OCI-LY3 (cell line): Measurements from ENCODE around the gene TRIM44.

Experiments
- CTCF ChIP-seq: fragments of 200-600, 300-600 bp; sonication (generic); IDR thresholded peaks from 2 replicates; pipeline ENCODE4 v1.5.1; 2014; ENCODE audit warnings: antibody characterized with exemption, low read length, low read depth
- EZH2phosphoT487 ChIP-seq: fragments of 200-600 bp; shearing (Covaris generic); IDR thresholded peaks from 2 replicates; pipeline ENCODE4 v1.6.1; 2018; ENCODE audit warnings: antibody characterized with exemption, mixed run types, low read depth

GRCh38 chr11:35663408-35663702 lies 780 bp downstream of the TRIM44 start:
- TF ChIP-seq CTCF (no peak), EZH2phosphoT487 (no peak)
